Islet precursor cell (in vitro differentiated cells): Measurements from ENCODE around the gene MAGEB6B.
"Not testable (repeated sequence)": the region's sequence is repeated elsewhere in the genome, so short reads cannot be mapped to it uniquely, and the experiment has no call there.

Source experiments
- DNase-seq: peaks from one replicate; pipeline ENCODE4 v3.0.0-alpha.2; 2018

The MAGEB6B gene

DNA sequence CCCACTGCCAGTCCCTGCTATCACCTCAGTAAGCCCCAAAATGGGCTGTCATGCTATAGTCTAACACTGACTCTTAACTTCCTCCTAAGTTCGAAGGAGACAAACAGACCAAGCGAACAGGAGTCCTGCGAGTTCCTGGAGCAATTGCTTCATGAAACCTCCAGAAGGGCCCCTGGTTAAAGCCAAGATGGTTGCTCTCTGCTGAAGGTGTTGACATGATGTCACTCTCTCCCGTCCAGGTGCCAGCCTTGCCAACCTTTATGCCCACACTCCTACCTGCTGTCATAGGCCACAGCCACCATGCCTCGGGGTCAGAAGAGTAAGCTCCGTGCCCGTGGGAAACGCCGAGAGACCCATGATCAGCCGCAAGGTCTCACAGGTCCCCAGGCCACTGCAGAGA is at the start of gene MAGEB6B:
TSS of gene MAGEB6B (plus strand) at position 301 of the 400 bp plus-strand sequence. CDS start at position 301, 0 bp downstream.
- DNase-seq, result no peak

DNA sequence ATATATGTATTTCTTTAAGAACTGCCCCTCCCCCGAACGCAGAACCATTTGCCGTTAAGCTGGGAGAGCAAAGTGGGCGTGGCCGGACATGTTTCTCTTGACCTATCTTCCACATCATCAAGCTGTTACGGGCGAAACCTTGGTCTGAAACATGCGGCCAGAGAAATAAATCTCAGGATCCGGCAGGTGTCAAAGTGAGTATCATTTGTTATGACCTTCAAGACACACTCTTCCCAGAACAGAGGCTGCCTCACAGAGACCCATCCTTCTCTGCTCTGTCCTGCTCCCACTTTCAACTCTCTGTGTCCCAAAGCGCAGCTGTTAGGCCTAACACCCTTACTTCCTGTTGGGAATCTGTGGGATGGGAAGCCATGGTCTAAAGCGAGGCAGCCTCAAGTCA is 22.1 kb upstream of the MAGEB6B start, which contains the start of gene MAGEB18:
TSS of gene MAGEB18 (plus strand) at position 70 of the 400 bp plus-strand sequence. CDS start 643 bp downstream, outside the sequence.
- no peak for DNase-seq

DNA sequence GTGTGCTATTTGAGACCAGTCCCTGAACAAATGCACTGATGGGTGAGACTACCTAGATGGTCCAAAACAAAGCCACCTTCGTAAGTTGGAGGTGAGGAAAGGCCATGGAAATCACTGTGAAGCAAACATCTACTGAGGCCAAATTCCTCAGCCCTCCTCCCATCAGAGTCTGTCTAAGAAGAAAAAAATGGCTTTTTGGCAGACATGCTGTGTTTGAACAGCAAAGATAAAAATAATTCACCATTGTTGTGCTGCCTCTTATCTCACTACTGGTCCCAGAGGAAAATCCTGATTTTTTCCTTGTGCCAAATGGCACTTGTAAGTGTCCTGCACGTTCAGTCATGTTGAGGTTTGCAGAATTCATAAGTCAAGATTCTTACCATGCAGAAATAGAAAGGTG is 14.4 kb upstream of the MAGEB6B start:
- no peak for DNase-seq

- no peak for DNase-seq
Measured at GRCh38 chrX:26192204-26192603, 31.8 kb downstream of the MAGEB6B start, which contains the start of gene MAGEB6. MAGEB6 (plus strand) TSS chrX:26192440; CDS start chrX:26193847, 1,407 bp downstream.

DNA sequence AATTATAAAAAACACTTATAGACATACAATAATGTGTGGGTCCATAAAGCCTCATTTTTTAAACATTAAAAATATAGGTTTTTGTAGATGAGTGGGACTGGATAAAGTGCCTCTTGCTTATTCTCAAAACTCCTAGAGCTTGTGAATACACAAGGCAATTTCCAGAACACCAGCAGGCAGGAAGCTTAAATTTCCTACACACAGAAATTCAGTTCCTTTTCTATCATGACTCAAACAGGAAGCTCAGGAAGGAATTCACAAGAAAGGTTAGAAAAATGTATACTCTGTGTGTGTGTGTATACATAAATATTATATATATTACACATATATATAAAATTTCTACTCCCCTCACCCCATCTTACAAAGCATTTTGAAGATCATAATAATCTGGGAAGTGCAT is 43.2 kb downstream of the MAGEB6B start:
- no peak for DNase-seq

DNA sequence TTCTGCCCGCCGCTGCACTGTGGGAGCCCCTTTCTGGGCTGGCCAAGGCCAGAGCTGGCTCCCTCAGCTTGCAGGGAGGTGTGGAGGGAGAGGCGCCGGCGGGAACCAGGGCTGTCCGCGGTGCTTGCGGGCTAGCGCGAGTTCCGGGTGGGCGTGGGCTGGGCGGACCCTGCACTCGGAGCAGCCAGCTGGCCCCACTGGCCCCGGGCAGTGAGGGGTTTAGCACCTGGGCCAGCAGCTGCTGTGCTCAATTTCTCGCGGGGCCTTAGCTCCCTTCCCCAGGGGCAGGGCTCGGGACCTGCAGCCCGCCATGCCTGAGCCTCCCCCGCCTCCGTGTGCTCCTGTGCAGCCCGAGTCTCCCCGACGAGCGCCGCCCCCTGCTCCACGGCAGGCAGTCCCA is 44.3 kb downstream of the MAGEB6B start:
- not testable (repeated sequence) for DNase-seq

DNA sequence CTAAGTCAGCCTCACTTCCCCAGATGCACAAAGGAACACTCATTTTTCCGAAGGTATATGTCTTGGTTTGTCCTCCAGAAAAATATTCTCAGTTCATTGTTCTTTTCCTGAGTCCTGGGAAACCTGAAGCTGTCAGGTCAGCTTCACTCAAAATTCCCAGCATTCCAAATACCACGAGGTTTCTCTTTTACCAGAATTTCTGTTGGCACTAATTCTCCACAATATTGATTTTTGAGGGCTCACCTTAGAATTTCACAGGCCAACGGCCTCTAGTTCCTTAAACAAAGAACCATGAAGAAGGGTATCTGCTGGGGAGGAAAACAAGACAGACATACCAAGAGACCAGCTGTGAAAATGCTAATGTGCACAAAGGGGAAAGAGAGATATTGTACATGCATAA is 47.6 kb downstream of the MAGEB6B start:
- DNase-seq, result no peak
